GM12878 (cell line): Measurements from ENCODE around the gene INTS7. TPM values are rescaled to one million over a fixed set of nuclear protein-coding genes. Genes with fewer than 3 reads are reported as not detected.
A peak's percentile ranks its signal among the peaks of the same experiment; 100 is the strongest.

Experiments
- ATAC-seq: fragments of 200-7000 bp; cut with Tn5 transposase; 3 replicates; pipeline ENCODE4 v1.9.1; 2020; ENCODE audit warnings: mild to moderate bottlenecking, moderate library complexity
- BruUV-seq: library from RNA; stranded (reverse); fragments of 400-500 nt; replicated peaks from 2 replicates; lab custom pipeline; 2021; lab: Mats Ljungman, UMichigan
- CTCF ChIA-PET: fragments of 300-600 bp; sonication (Branson Sonifier 250); formaldehyde crosslinking; extraction: SDS; loops from one replicate; lab custom pipeline; 2021; ENCODE audit warnings: inconsistent platforms; lab: Yijun Ruan, JAX
- POLR2A ChIA-PET: fragments of 350-600 bp; formaldehyde crosslinking; extraction: SDS; loops from one replicate; lab custom pipeline; 2021; ENCODE audit warnings: inconsistent platforms; lab: Charles Lee
- RAD21 ChIA-PET: fragments of 300-600 bp; sonication (Branson Sonifier 250); formaldehyde crosslinking; loops from one replicate; lab custom pipeline; 2023; ENCODE audit warnings: antibody characterized with exemption; ENCODE audit not compliant: unreplicated experiment; lab: Charles Lee
- SMC1A ChIA-PET: fragments of 300-600 bp; sonication (Branson Sonifier 250); formaldehyde crosslinking; loops from one replicate; lab custom pipeline; 2023; ENCODE audit not compliant: unreplicated experiment, uncharacterized antibody; lab: Charles Lee
- DNase-seq: peaks from one replicate; pipeline ENCODE4 v3.0.0-alpha.2; 2011; ENCODE audit warnings: low read depth, low spot score
- FAIRE-seq: peaks from 3 replicates; lab custom pipeline; 2011; peaks lifted over from hg19 to GRCh38; lab: Jason Lieb, UNC
- H2AFZ ChIP-seq: 2 replicates; pipeline ENCODE4 v1.6.0; 2011; ENCODE audit warnings: low read depth, low read length, control low read depth; ENCODE audit not compliant: control insufficient read depth
- H3K27ac ChIP-seq: 2 replicates; pipeline ENCODE4 v1.5.1; 2011; ENCODE audit warnings: control low read depth; ENCODE audit not compliant: control insufficient read depth, insufficient read depth
- H3K27me3 ChIP-seq, 2 experiments: replicated peaks in 1 of 2; 2 replicates each; pipeline versions ENCODE4 v1.6.0 to v1.6.1; 2011; ENCODE audit warnings: low read length in 1 of 2; ENCODE audit not compliant: control insufficient read depth in 2 of 2, insufficient read depth in 2 of 2
- H3K36me3 ChIP-seq, 2 experiments: 2 replicates each; pipeline ENCODE4 v1.5.1; 2011; ENCODE audit warnings: low read length in 1 of 2; ENCODE audit not compliant: control insufficient read depth in 2 of 2, insufficient read depth in 2 of 2
- H3K4me1 ChIP-seq: 2 replicates; pipeline ENCODE4 v1.6.1; 2011; ENCODE audit warnings: mild to moderate bottlenecking, low read length, moderate library complexity, mixed read lengths; ENCODE audit not compliant: control insufficient read depth, insufficient read depth
- H3K4me2 ChIP-seq: 2 replicates; pipeline ENCODE4 v1.6.0; 2011; ENCODE audit warnings: control low read depth; ENCODE audit not compliant: control insufficient read depth, insufficient read depth
- H3K4me3 ChIP-seq: fragments of 200-600 bp; sonication (generic); 2 replicates; pipeline ENCODE4 v1.5.1; 2016
- H3K79me2 ChIP-seq: 2 replicates; pipeline ENCODE4 v1.6.0; 2011; ENCODE audit warnings: low read length; ENCODE audit not compliant: control insufficient read depth, insufficient read depth
- H3K9ac ChIP-seq: 2 replicates; pipeline ENCODE4 v1.8.0; 2011; ENCODE audit warnings: low read length, control low read depth, mixed read lengths; ENCODE audit not compliant: control insufficient read depth, insufficient read depth
- H3K9me3 ChIP-seq: replicated peaks from 3 replicates; pipeline ENCODE4 v1.5.1; 2011; ENCODE audit warnings: mild to moderate bottlenecking, low read length; ENCODE audit not compliant: control insufficient read depth, insufficient read depth
- H4K20me1 ChIP-seq: 2 replicates; pipeline ENCODE4 v1.6.0; 2011; ENCODE audit not compliant: control insufficient read depth, insufficient read depth
- IKZF2 ChIP-seq, 2 experiments: fragments of 450-650 bp; IDR thresholded peaks; 2 replicates each; pipeline ENCODE4 v1.6.1; 2017; ENCODE audit warnings: mild to moderate bottlenecking in 2 of 2, moderate library complexity in 2 of 2
- NR2F1 ChIP-seq: fragments of 450-650 bp; conservative IDR thresholded peaks from 2 replicates; pipeline ENCODE4 v1.6.1; 2017; ENCODE audit warnings: mild to moderate bottlenecking
- POLR2AphosphoS5 ChIP-seq: IDR thresholded peaks from 2 replicates; pipeline ENCODE4 v1.6.1; 2011; ENCODE audit warnings: mild to moderate bottlenecking, low read length, inconsistent platforms
- RAD21 ChIP-seq: IDR thresholded peaks from 2 replicates; pipeline ENCODE4 v1.6.1; 2011; ENCODE audit warnings: mild to moderate bottlenecking, low read depth, low read length, moderate library complexity; ENCODE audit not compliant: insufficient read depth
- RCOR1 ChIP-seq: conservative IDR thresholded peaks from 2 replicates; pipeline ENCODE4 v1.6.1; 2012; ENCODE audit warnings: low read depth, low read length, improper control_type of control experiment
- STAT3 ChIP-seq: IDR thresholded peaks from 2 replicates; pipeline ENCODE4 v1.6.1; 2011; ENCODE audit warnings: low read depth, low read length, improper control_type of control experiment
- ZNF24 ChIP-seq: fragments of 450-650 bp; IDR thresholded peaks from 2 replicates; pipeline ENCODE4 v1.6.1; 2017; ENCODE audit warnings: antibody characterized with exemption, mild to moderate bottlenecking
- ZNF592 ChIP-seq: fragments of 450-650 bp; IDR thresholded peaks from 2 replicates; pipeline ENCODE4 v1.6.1; 2017; ENCODE audit warnings: mild to moderate bottlenecking, moderate library complexity
- in situ Hi-C: fragments of 300-500 bp; cut with MboI; formaldehyde crosslinking; loops from 9 replicates; pipeline ENCODE4 v1.14.3; 2018; ENCODE audit warnings: mixed read lengths
- intact Hi-C: fragments of 100-400 bp; cut with micrococcal nuclease; formaldehyde crosslinking; loops from one replicate; pipeline ENCODE4 v1.14.2; 2022; ENCODE audit not compliant: unreplicated experiment
- polyA plus RNA-seq, 11 experiments: library from polyadenylated mRNA; depleted of rRNA in 4 of 11; unstranded in 6 of 11; stranded (reverse) in 5 of 11; fragments of >200 nt; fragmentation: Nextera tagmentation in 4 of 11; fragmentation: Illumina TruSeq in 1 of 11; extraction: Ambion mirVana in 4 of 11; extraction: Trizol in 1 of 11; gene quantifications; 1 replicate in 1 of 11; 2 replicates in 10 of 11; pipeline versions ENCODE4 v1.2.1 to v1.2.3, GENCODE V29; 2011 to 2016; ENCODE audit warnings: inconsistent platforms in 2 of 11, missing spikeins in 2 of 11, low read depth in 1 of 11
- total RNA-seq, 4 experiments: library from RNA; depleted of rRNA in 3 of 4; stranded (reverse); fragments of >200 nt in 3 of 4; fragmentation: Illumina TruSeq in 1 of 4; extraction: Trizol in 1 of 4; gene quantifications; 2 replicates each; pipeline versions ENCODE4 v1.2.1 to v1.2.3, GENCODE V29; 2013 to 2021
- TF ChIP-seq, protein P1 (sequence below): IDR thresholded peaks from 2 replicates; pipeline ENCODE4 v1.6.1; 2012; ENCODE audit warnings: mild to moderate bottlenecking, low read depth, low read length
- TF ChIP-seq, protein P2 (sequence below): IDR thresholded peaks from 2 replicates; pipeline ENCODE4 v1.6.1; 2011; ENCODE audit warnings: mild to moderate bottlenecking, low read depth, low read length, moderate library complexity; ENCODE audit not compliant: insufficient replicate concordance

Gene INTS7
- total and polyA plus RNA-seq, 10 of the 15 experiments (the other 5 are each of a cell fraction or from before 2014, with no cell fraction given) = 17.1 to 49.1 (median 26.8) TPM

GRCh38 chr1:212072047-212072446, 36.7 kb upstream of the INTS7 start (continued):
- TF ChIP-seq, protein P1, sequence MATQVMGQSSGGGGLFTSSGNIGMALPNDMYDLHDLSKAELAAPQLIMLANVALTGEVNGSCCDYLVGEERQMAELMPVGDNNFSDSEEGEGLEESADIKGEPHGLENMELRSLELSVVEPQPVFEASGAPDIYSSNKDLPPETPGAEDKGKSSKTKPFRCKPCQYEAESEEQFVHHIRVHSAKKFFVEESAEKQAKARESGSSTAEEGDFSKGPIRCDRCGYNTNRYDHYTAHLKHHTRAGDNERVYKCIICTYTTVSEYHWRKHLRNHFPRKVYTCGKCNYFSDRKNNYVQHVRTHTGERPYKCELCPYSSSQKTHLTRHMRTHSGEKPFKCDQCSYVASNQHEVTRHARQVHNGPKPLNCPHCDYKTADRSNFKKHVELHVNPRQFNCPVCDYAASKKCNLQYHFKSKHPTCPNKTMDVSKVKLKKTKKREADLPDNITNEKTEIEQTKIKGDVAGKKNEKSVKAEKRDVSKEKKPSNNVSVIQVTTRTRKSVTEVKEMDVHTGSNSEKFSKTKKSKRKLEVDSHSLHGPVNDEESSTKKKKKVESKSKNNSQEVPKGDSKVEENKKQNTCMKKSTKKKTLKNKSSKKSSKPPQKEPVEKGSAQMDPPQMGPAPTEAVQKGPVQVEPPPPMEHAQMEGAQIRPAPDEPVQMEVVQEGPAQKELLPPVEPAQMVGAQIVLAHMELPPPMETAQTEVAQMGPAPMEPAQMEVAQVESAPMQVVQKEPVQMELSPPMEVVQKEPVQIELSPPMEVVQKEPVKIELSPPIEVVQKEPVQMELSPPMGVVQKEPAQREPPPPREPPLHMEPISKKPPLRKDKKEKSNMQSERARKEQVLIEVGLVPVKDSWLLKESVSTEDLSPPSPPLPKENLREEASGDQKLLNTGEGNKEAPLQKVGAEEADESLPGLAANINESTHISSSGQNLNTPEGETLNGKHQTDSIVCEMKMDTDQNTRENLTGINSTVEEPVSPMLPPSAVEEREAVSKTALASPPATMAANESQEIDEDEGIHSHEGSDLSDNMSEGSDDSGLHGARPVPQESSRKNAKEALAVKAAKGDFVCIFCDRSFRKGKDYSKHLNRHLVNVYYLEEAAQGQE = no peak
- no peak for TF ChIP-seq RCOR1
- TF ChIP-seq, protein P2, sequence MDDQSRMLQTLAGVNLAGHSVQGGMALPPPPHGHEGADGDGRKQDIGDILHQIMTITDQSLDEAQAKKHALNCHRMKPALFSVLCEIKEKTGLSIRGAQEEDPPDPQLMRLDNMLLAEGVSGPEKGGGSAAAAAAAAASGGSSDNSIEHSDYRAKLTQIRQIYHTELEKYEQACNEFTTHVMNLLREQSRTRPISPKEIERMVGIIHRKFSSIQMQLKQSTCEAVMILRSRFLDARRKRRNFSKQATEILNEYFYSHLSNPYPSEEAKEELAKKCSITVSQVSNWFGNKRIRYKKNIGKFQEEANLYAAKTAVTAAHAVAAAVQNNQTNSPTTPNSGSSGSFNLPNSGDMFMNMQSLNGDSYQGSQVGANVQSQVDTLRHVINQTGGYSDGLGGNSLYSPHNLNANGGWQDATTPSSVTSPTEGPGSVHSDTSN = no peak
- no peak for TF ChIP-seq RAD21
- no peak for TF ChIP-seq POLR2AphosphoS5

DNA sequence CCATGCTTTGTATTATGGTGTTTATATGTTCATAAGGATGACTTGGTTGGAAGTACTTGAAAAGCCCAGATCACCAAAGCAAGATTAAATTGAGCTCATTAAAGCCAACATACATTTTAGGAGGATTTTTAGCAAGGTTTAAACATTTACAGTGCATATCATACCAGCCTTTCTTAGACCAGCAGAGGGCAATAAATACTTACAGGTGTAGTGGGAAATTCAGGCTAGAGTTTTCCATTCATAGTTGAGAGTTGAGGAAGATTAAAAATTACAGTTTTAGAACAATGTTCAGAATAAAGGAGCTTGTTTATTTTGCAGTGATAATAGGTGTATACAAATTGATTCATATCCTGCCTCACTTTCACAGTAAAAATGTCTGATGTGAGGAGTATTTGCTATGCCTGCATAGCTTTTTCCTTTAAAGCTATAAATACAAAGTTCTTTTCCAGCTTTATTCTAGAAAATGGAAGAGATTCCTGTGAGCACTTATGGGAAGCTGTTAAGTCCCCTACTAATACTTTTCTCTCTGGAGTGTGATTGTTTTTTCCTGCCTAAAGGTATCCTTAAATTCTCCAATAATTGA, 35.5 kb upstream of the INTS7 start:
- Histone ChIP-seq H3K79me2 (no peaks in the 10 kb centered on the region), H3K36me3 (peaks cover 0 to 6% of the 10 kb centered on the region in 2 experiments; a peak in 2 of 4 replicates), H3K4me3 (no peak overlapping the region), H3K9ac (no peak overlapping the region), H4K20me1 (no peaks in the 10 kb centered on the region), H3K4me1 (no peaks in the 10 kb centered on the region), H3K27ac (no peak overlapping the region), H3K9me3 (no peaks in the 10 kb centered on the region), H3K4me2 (no peak overlapping the region), H2AFZ (no peak overlapping the region), H3K27me3 (no peaks in the 10 kb centered on the region)
- no TSS peak for BruUV-seq
- FAIRE-seq (no peak), ATAC-seq (peak; percentile 63), DNase-seq (no peak)
- RAD21 ChIA-PET = interaction anchor here (0.6 to 5.6 kb wide), 55 partner anchors 11 to 707 kb away, joined by 3 to 197 read pairs (median 4); partner anchors contain the start of genes DTL and INTS7
- intact Hi-C loops = loop anchor here (1.0 to 2.0 kb wide), 3 partner anchors 220 to 386 kb away; no protein-coding TSS in a partner anchor
- in situ Hi-C loops = loop anchor here (5.0 kb wide), 1 partner anchor 296 kb away; no protein-coding TSS in a partner anchor
- SMC1A ChIA-PET = interaction anchor here (0.6 to 5.7 kb wide), 68 partner anchors 8 to 393 kb away, joined by 3 to 168 read pairs (median 5); partner anchors contain the start of genes DTL, INTS7 and PPP2R5A
- POLR2A ChIA-PET = interaction anchor here (0.7 to 2.4 kb wide), 5 partner anchors 33 to 390 kb away, joined by 3 to 13 read pairs (median 3); no protein-coding TSS in a partner anchor
- CTCF ChIA-PET = interaction anchor here (0.6 to 5.6 kb wide), 62 partner anchors 8 to 680 kb away, joined by 3 to 270 read pairs (median 6); partner anchors contain the start of genes DTL and INTS7
- TF ChIP-seq NR2F1 = no peak
- no peak for TF ChIP-seq IKZF2 (IDR thresholded peaks at IDR 0.05)
- peak; percentile 77; the same call in 1 of the 2 replicates for TF ChIP-seq ZNF592
- TF ChIP-seq STAT3 = no peak
- 0 out of 2 replicates have a peak, but pooled peaks have one; percentile 62 for TF ChIP-seq ZNF24
